GM12878 (cell line): Measurements from ENCODE around the gene SENP3. TPM values are rescaled to one million over a fixed set of nuclear protein-coding genes. Genes with fewer than 3 reads are reported as not detected.

ENCODE experiments used
- BMI1 ChIP-seq: fragments of 450-650 bp; IDR thresholded peaks from 2 replicates; pipeline ENCODE4 v1.6.1; 2016; ENCODE audit warnings: mild to moderate bottlenecking, moderate library complexity, borderline replicate concordance
- BRCA1 ChIP-seq: IDR thresholded peaks from 2 replicates; pipeline ENCODE4 v1.6.1; 2011; ENCODE audit warnings: low read depth, low read length, improper control_type of control experiment
- CBX5 ChIP-seq: sonication (generic); IDR thresholded peaks from 2 replicates; pipeline ENCODE4 v1.6.1; 2016; ENCODE audit warnings: low read depth, moderate library complexity, mild to moderate bottlenecking, inconsistent platforms
- CREM ChIP-seq: IDR thresholded peaks from 2 replicates; pipeline ENCODE4 v1.6.1; 2014; ENCODE audit warnings: antibody characterized with exemption, low read depth
- EP300 ChIP-seq, 2 experiments: fragments of 150-350 bp in 1 of 2; IDR thresholded peaks; 2 replicates each; pipeline ENCODE4 v1.6.1; 2011 to 2012; ENCODE audit warnings: low read depth in 2 of 2, low read length in 2 of 2, borderline replicate concordance in 1 of 2, improper control_type of control experiment in 1 of 2, inconsistent platforms in 1 of 2; ENCODE audit not compliant: control insufficient read depth in 1 of 2
- HDAC6 ChIP-seq: fragments of 200-600 bp; sonication (generic); IDR thresholded peaks from one replicate; pipeline ENCODE4 v1.8.0; 2017; ENCODE audit warnings: antibody characterized with exemption; ENCODE audit not compliant: unreplicated experiment
- HDGF ChIP-seq: fragments of 450-650 bp; IDR thresholded peaks from 2 replicates; pipeline ENCODE4 v1.6.1; 2016; ENCODE audit warnings: antibody characterized with exemption
- JUND ChIP-seq: IDR thresholded peaks from 2 replicates; pipeline ENCODE4 v1.6.1; 2012; ENCODE audit warnings: low read depth, mild to moderate bottlenecking, low read length, improper control_type of control experiment, moderate library complexity
- KAT2A ChIP-seq: conservative IDR thresholded peaks from 2 replicates; pipeline ENCODE4 v1.6.1; 2011; ENCODE audit warnings: low read depth, low read length; ENCODE audit not compliant: control insufficient read depth
- KLF5 ChIP-seq: fragments of 450-650 bp; IDR thresholded peaks from 2 replicates; pipeline ENCODE4 v1.6.1; 2014; ENCODE audit warnings: mild to moderate bottlenecking; ENCODE audit not compliant: partially characterized antibody
- LARP7 ChIP-seq: fragments of 450-650 bp; IDR thresholded peaks from 2 replicates; pipeline ENCODE4 v1.6.1; 2017; ENCODE audit warnings: mild to moderate bottlenecking
- MTA2 ChIP-seq: fragments of 450-650 bp; IDR thresholded peaks from 2 replicates; pipeline ENCODE4 v1.6.1; 2016; ENCODE audit warnings: low read depth, mild to moderate bottlenecking, moderate library complexity
- NR2C2 ChIP-seq: IDR thresholded peaks from 2 replicates; pipeline ENCODE4 v1.6.1; 2011; ENCODE audit warnings: borderline replicate concordance, low read depth; ENCODE audit not compliant: control insufficient read depth, insufficient read length
- PAX8 ChIP-seq: fragments of 450-650 bp; IDR thresholded peaks from 2 replicates; pipeline ENCODE4 v1.6.1; 2017; ENCODE audit warnings: mild to moderate bottlenecking, moderate library complexity
- POLR2A ChIP-seq: IDR thresholded peaks from 2 replicates; pipeline ENCODE4 v1.6.1; 2011; ENCODE audit warnings: low read depth, mild to moderate bottlenecking, low read length
- POLR2AphosphoS5 ChIP-seq: IDR thresholded peaks from 2 replicates; pipeline ENCODE4 v1.6.1; 2011; ENCODE audit warnings: mild to moderate bottlenecking, low read length, inconsistent platforms
- RELA ChIP-seq: fragments of 450-650 bp; IDR thresholded peaks from 2 replicates; pipeline ENCODE4 v1.8.0; 2014; ENCODE audit warnings: borderline replicate concordance; ENCODE audit not compliant: partially characterized antibody
- RUNX3 ChIP-seq: IDR thresholded peaks from 2 replicates; pipeline ENCODE4 v1.6.1; 2012; ENCODE audit warnings: low read length, inconsistent platforms
- SMAD1 ChIP-seq: fragments of 450-650 bp; IDR thresholded peaks from 2 replicates; pipeline ENCODE4 v1.6.1; 2018; ENCODE audit warnings: mild to moderate bottlenecking, low read depth; ENCODE audit not compliant: partially characterized antibody
- SMAD5 ChIP-seq: IDR thresholded peaks from 2 replicates; pipeline ENCODE4 v1.6.1; 2016; ENCODE audit warnings: antibody characterized with exemption, low read depth
- SP1 ChIP-seq: IDR thresholded peaks from one replicate; pipeline ENCODE4 v1.6.1; 2011; ENCODE audit warnings: low read depth, low read length
- SREBF2 ChIP-seq: IDR thresholded peaks from 2 replicates; pipeline ENCODE4 v1.6.1; 2012; ENCODE audit warnings: mild to moderate bottlenecking, low read length
- STAT3 ChIP-seq: IDR thresholded peaks from 2 replicates; pipeline ENCODE4 v1.6.1; 2011; ENCODE audit warnings: low read depth, low read length, improper control_type of control experiment
- SUPT20H ChIP-seq: IDR thresholded peaks from 2 replicates; pipeline ENCODE4 v1.6.1; 2011; ENCODE audit warnings: low read depth, mild to moderate bottlenecking, low read length, moderate library complexity, borderline replicate concordance; ENCODE audit not compliant: control insufficient read depth
- SUZ12 ChIP-seq: fragments of 200-600 bp; sonication (generic); IDR thresholded peaks from one replicate; pipeline ENCODE4 v1.6.1; 2018; ENCODE audit warnings: antibody characterized with exemption, mild to moderate bottlenecking; ENCODE audit not compliant: unreplicated experiment
- WRNIP1 ChIP-seq: IDR thresholded peaks from 2 replicates; pipeline ENCODE4 v1.6.1; 2011; ENCODE audit warnings: low read depth, low read length, improper control_type of control experiment, borderline replicate concordance
- ZNF24 ChIP-seq: fragments of 450-650 bp; IDR thresholded peaks from 2 replicates; pipeline ENCODE4 v1.6.1; 2017; ENCODE audit warnings: antibody characterized with exemption, mild to moderate bottlenecking
- polyA plus RNA-seq, 11 experiments: library from polyadenylated mRNA; depleted of rRNA in 4 of 11; unstranded in 6 of 11; stranded (reverse) in 5 of 11; fragments of >200 nt; fragmentation: Nextera tagmentation in 4 of 11; fragmentation: Illumina TruSeq in 1 of 11; extraction: Ambion mirVana in 4 of 11; extraction: Trizol in 1 of 11; gene quantifications; 1 replicate in 1 of 11; 2 replicates in 10 of 11; pipeline versions ENCODE4 v1.2.1 to v1.2.3, GENCODE V29; 2011 to 2016; ENCODE audit warnings: inconsistent platforms in 2 of 11, missing spikeins in 2 of 11, low read depth in 1 of 11
- total RNA-seq, 4 experiments: library from RNA; depleted of rRNA in 3 of 4; stranded (reverse); fragments of >200 nt in 3 of 4; fragmentation: Illumina TruSeq in 1 of 4; extraction: Trizol in 1 of 4; gene quantifications; 2 replicates each; pipeline versions ENCODE4 v1.2.1 to v1.2.3, GENCODE V29; 2013 to 2021
- TF ChIP-seq, protein P1 (sequence below): fragments of 450-650 bp; formaldehyde crosslinking; IDR thresholded peaks from 2 replicates; pipeline ENCODE4 v1.4.0; 2022; ENCODE audit warnings: mild to moderate bottlenecking, moderate library complexity
- TF ChIP-seq, protein P2 (sequence below): fragments of 450-650 bp; IDR thresholded peaks from 2 replicates; pipeline ENCODE4 v1.6.1; 2016; ENCODE audit warnings: mild to moderate bottlenecking

SENP3 gene
- total and polyA plus RNA-seq, 10 of the 15 experiments (the other 5 are each of a cell fraction or from before 2014, with no cell fraction given): 1.8 to 113 (median 72.3) TPM

DNA sequence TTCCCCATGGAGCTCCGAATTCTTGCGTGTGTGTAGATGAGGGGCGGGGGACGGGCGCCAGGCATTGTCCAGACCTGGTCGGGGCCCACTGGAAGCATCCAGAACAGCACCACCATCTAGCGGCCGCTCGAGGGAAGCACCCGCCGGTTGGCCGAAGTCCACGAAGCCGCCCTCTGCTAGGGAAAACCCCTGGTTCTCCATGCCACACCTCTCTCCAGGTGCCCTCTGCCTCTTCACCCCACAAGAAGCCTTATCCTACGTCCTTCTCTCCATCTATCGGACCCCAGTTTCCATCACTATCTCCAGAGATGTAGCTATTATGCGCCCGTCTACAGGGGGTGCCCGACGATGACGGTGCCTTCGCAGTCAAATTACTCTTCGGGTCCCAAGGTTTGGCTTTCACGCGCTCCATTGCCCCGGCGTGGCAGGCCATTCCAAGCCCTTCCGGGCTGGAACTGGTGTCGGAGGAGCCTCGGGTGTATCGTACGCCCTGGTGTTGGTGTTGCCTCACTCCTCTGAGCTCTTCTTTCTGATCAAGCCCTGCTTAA lies 617 bp upstream of the SENP3 start (continued):
- TF ChIP-seq CREM: peak; percentile 37; the same call in 1 of the 2 replicates
- no peak for TF ChIP-seq EP300 (IDR thresholded peaks at IDR 0.05; ENCODE audit: borderline replicate concordance in 1 of 2, control insufficient read depth in 1 of 2, low read depth in 2 of 2, low read length in 2 of 2)
- no peak for TF ChIP-seq BMI1
- TF ChIP-seq SMAD1: peak; percentile 17
- TF ChIP-seq KAT2A: no peak
- no peak for TF ChIP-seq PAX8
- no peak for TF ChIP-seq JUND
- TF ChIP-seq SUPT20H: no peak
- no peak for TF ChIP-seq WRNIP1
- no peak for TF ChIP-seq CBX5
- TF ChIP-seq NR2C2: no peak
- TF ChIP-seq POLR2A: no peak
- no peak for TF ChIP-seq LARP7
- TF ChIP-seq HDAC6: no peak
- TF ChIP-seq RUNX3: no peak
- TF ChIP-seq STAT3: no peak
- TF ChIP-seq, protein P1, sequence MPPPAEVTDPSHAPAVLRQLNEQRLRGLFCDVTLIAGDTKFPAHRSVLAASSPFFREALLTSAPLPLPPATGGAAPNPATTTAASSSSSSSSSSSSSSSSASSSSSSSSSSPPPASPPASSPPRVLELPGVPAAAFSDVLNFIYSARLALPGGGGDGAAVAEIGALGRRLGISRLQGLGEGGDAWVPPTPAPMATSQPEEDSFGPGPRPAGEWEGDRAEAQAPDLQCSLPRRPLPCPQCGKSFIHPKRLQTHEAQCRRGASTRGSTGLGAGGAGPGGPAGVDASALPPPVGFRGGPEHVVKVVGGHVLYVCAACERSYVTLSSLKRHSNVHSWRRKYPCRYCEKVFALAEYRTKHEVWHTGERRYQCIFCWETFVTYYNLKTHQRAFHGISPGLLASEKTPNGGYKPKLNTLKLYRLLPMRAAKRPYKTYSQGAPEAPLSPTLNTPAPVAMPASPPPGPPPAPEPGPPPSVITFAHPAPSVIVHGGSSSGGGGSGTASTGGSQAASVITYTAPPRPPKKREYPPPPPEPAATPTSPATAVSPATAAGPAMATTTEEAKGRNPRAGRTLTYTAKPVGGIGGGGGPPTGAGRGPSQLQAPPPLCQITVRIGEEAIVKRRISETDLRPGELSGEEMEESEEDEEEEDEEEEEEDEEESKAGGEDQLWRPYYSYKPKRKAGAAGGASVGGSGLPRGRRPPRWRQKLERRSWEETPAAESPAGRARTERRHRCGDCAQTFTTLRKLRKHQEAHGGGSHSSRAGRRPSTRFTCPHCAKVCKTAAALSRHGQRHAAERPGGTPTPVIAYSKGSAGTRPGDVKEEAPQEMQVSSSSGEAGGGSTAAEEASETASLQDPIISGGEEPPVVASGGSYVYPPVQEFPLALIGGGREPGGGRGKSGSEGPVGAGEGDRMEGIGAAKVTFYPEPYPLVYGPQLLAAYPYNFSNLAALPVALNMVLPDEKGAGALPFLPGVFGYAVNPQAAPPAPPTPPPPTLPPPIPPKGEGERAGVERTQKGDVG (CRISPR knock-in tag): no peak
- TF ChIP-seq RELA: peak; percentile 37
- TF ChIP-seq HDGF: peak; percentile 97
- TF ChIP-seq ZNF24: no peak
- 0 out of 2 replicates have a peak, but pooled peaks have one; percentile 12 for TF ChIP-seq SREBF2
- TF ChIP-seq MTA2: no peak
- TF ChIP-seq SP1: no peak
- no peak for TF ChIP-seq SUZ12
- no peak for TF ChIP-seq KLF5
- TF ChIP-seq, protein P2, sequence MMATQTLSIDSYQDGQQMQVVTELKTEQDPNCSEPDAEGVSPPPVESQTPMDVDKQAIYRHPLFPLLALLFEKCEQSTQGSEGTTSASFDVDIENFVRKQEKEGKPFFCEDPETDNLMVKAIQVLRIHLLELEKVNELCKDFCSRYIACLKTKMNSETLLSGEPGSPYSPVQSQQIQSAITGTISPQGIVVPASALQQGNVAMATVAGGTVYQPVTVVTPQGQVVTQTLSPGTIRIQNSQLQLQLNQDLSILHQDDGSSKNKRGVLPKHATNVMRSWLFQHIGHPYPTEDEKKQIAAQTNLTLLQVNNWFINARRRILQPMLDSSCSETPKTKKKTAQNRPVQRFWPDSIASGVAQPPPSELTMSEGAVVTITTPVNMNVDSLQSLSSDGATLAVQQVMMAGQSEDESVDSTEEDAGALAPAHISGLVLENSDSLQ: no peak; the same call in 1 of the 2 replicates
- TF ChIP-seq BRCA1: no peak
- TF ChIP-seq POLR2AphosphoS5: no peak
- no peak; the same call in 1 of the 2 replicates for TF ChIP-seq SMAD5
- TF ChIP-seq, all 136 proteins: peak for 20
